Body of pancreas (tissue), 4 donors: ENCODE data around the gene HOXA13. TPM values are rescaled to one million over a fixed set of nuclear protein-coding genes. Genes with fewer than 3 reads are reported as not detected.

Experiments used
- ATAC-seq: fragments of 150-250 bp; one replicate; pipeline ENCODE4 v1.9.1; 2016
- DNase-seq, 4 donors: peaks; one replicate each; pipeline ENCODE4 v3.0.0-alpha.2; 2019
- H3K27ac ChIP-seq, 4 donors: fragments of 200-600 bp; sonication (generic); 1 replicate in 3 of 4; 2 replicates in 1 of 4; pipeline versions ENCODE4 v1.5.1 to v1.6.1; 2016 to 2019; ENCODE audit warnings: mild to moderate bottlenecking in 1 of 4, mixed read lengths in 1 of 4, moderate library complexity in 1 of 4
- H3K27me3 ChIP-seq, 2 donors: fragments of 200-600 bp; sonication (generic); one replicate each; pipeline ENCODE4 v1.6.0; 2016; ENCODE audit warnings: mild to moderate bottlenecking in 1 of 2
- H3K36me3 ChIP-seq, 2 donors: fragments of 200-600 bp; sonication (generic); replicated peaks in 1 of 2; 2 replicates each; pipeline ENCODE4 v1.5.1; 2016; ENCODE audit warnings: low read depth in 2 of 2; ENCODE audit not compliant: insufficient read depth in 1 of 2
- H3K4me1 ChIP-seq: fragments of 200-600 bp; sonication (generic); one replicate; pipeline ENCODE4 v1.6.0; 2016
- H3K4me3 ChIP-seq, 2 donors: fragments of 200-600 bp; sonication (generic); 1 replicate in 1 of 2; 2 replicates in 1 of 2; pipeline ENCODE4 v1.5.1; 2016 to 2019
- H3K9me3 ChIP-seq, 3 donors: fragments of 200-600 bp; sonication (generic); 1 replicate in 2 of 3; 2 replicates in 1 of 3; pipeline ENCODE4 v1.5.1; 2016
- POLR2A ChIP-seq, 3 donors: fragments of 450-650 bp; IDR thresholded peaks; one replicate each; pipeline ENCODE4 v1.6.1; 2016; ENCODE audit warnings: antibody characterized with exemption in 3 of 3, mild to moderate bottlenecking in 2 of 3
- WGBS, 2 donors: methylation state at CpG; one replicate each; pipeline ENCODE4 v1.1.5; 2017; 5-methylcytosine and 5-hydroxymethylcytosine counted together
- intact Hi-C: fragments of 100-400 bp; cut with DNase I; formaldehyde crosslinking; loops from one replicate; pipeline ENCODE4 v1.15.1; 2023
- total RNA-seq, 2 donors: library from RNA; depleted of rRNA; stranded (reverse); fragments of >200 nt; gene quantifications; one replicate each; pipeline ENCODE4 v1.1.0, GENCODE V29; 2016
- TF ChIP-seq, protein P1 (sequence below), 7 experiments: fragments of 450-650 bp in 4 of 7; fragments of 200-600 bp in 3 of 7; sonication (generic) in 3 of 7; IDR thresholded peaks; one replicate each; pipeline ENCODE4 v1.5.1; 2016 to 2019; ENCODE audit warnings: antibody characterized with exemption in 7 of 7

Gene HOXA13
- total RNA-seq, 2 donors from 2014 or later = not detected

DNA sequence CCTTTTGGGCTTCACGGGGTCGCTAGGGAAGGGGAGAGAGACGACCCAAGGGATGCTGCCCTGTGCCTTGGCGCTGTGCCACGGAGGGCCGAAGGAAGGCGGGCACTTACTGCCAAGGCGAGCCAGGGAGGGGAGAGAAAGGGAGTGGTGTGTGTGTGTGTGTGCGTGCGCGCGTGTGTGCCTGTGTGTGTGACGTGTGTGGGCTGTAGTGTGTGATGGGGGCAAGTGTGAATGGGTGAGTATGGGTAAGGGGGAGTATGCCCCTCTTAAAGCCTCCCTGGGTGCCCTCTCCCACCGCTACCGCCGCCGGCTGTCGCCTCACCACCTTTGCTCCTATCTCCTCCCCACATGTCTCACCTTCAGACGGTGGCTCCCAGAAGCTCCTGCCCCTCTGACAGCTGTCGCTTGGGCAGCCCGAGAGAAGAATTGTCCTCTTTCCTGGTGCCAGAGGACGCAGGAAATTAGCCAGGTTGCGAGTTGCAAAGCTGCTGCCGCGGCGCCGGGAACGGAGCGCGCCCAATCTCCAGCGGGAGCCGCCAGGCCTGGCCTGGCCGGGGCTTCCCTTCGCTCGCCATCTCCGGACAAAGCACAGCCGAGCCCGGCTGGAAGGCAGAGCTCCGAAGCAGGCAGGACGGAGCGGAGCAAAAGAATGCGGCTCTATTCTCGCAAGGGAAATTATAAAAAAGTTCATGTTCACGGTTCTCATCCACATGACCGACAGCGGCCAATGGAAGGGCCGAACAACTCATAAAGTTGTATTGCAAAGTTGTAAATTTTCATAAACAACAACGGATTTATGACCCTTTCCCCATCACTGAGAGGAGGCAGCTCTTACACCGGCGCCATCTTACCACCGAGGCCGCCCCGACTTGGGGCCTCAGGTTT is 47.7 kb downstream of the HOXA13 start, which contains the start of gene HOXA3:
Gene HOXA3 (minus strand): TSS at position 653 of the 885 bp plus-strand sequence. CDS start 41,943 bp downstream, outside the sequence.
- H3K4me1 ChIP-seq = peaks cover 46% of the 10 kb centered on the region
- peaks cover 0 to 76% of the 10 kb centered on the region in 2 donors for H3K27me3 ChIP-seq
- intact Hi-C loops = no loop called here
- H3K27ac ChIP-seq = no peak within 1 kb of the TSS
- ATAC-seq (no peak), DNase-seq (peak in 2 of 4 donors; percentile 1 to 16)
- WGBS, 2 donors = 3 to 9% methylated on average over 44 to 53 of the region's 53 CpGs
- no peak within 1 kb of the TSS for H3K4me3 ChIP-seq
- no peaks in the 10 kb centered on the region for H3K9me3 ChIP-seq
- no peak for TF ChIP-seq POLR2A (IDR thresholded peaks at IDR 0.05)
- H3K36me3 ChIP-seq = no peaks in the 10 kb centered on the region

DNA sequence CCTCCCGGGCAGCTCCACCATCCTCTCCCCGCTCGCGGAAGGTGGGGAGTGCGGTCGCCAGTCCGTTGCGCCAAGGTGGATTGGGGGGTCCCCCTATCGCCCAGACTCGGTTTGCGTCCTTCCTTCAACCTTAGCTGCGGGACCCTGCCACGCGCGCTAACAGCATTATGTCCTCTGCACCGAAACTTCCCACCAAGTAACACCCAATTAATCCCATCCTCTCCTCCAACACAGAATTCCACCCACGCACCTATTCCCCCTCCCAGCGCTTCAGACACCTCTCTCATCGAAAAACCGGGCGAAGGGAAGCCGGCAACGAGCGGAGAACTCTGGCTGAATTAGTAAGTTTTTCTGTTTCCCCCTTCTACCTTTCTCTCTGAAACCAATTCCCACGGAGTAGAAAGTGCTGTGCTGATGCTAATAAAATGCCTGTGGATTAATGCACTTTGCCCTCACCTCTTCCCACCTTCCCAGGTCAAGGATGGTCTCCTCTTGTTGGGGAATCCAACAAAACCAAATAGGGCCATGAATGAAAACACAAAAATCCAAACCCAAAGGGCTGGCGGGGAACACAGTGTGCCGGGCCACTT is 48.5 kb downstream of the HOXA13 start:
- H3K4me1 ChIP-seq = peaks cover 44% of the 10 kb centered on the region
- DNase-seq = peak in 1 of 4 donors; percentile 1
- intact Hi-C loops = no loop called here
- peaks cover 0 to 72% of the 10 kb centered on the region in 2 donors for H3K27me3 ChIP-seq
- no peak overlapping the region for H3K4me3 ChIP-seq
- ATAC-seq = no peak
- 3 to 12% methylated on average over 18 to 27 of the region's 27 CpGs for WGBS, 2 donors
- H3K9me3 ChIP-seq = no peaks in the 10 kb centered on the region
- TF ChIP-seq POLR2A (IDR thresholded peaks at IDR 0.05) = no peak
- TF ChIP-seq, protein P1, sequence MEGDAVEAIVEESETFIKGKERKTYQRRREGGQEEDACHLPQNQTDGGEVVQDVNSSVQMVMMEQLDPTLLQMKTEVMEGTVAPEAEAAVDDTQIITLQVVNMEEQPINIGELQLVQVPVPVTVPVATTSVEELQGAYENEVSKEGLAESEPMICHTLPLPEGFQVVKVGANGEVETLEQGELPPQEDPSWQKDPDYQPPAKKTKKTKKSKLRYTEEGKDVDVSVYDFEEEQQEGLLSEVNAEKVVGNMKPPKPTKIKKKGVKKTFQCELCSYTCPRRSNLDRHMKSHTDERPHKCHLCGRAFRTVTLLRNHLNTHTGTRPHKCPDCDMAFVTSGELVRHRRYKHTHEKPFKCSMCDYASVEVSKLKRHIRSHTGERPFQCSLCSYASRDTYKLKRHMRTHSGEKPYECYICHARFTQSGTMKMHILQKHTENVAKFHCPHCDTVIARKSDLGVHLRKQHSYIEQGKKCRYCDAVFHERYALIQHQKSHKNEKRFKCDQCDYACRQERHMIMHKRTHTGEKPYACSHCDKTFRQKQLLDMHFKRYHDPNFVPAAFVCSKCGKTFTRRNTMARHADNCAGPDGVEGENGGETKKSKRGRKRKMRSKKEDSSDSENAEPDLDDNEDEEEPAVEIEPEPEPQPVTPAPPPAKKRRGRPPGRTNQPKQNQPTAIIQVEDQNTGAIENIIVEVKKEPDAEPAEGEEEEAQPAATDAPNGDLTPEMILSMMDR (IDR thresholded peaks at IDR 0.05) = no peak
- no peaks in the 10 kb centered on the region for H3K36me3 ChIP-seq
- no peak overlapping the region for H3K27ac ChIP-seq

DNA sequence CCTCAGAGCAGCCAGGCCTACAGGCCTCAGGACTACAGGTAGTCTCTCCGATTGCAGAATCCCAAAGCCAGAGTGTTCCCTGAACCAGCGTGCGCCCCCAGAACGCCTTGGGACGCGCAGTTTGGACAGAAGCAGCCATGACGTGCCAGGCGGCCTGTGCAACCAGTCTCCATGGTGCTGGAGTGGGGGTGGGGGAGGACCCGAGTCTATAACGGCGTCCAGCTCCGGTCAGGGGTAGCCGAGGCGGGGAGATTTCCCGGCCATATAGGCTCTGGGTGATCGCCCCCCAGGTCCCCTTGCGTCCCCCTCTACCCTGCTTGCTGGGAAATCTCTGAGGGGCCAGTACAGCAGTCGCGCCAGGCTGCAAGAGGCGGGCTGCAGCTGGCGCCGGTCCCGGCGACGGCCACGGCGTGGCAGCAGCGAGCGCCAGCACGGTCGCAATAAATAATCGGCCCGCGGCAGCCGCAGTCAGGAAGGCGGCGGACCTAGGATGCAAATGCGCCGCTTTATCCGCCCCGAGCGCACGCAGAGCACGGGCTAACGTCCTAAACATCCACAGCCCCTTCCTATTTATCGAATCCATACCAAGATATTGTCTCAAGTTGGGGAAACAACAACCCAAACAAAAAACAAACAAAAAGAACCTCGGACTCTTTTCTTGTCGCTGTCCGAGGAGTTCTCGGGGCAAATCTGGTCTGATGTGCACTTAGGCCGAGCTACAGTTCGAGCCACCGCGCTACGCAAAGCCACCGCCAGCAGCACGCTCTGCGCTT is 49.1 kb downstream of the HOXA13 start:
- Histone ChIP-seq H3K27me3 (peaks cover 0 to 72% of the 10 kb centered on the region in 2 donors), H3K4me3 (no peak overlapping the region), H3K36me3 (no peaks in the 10 kb centered on the region), H3K27ac (no peak overlapping the region), H3K4me1 (peaks cover 37% of the 10 kb centered on the region), H3K9me3 (no peaks in the 10 kb centered on the region)
- TF ChIP-seq, protein P1 (IDR thresholded peaks at IDR 0.05) = peak; percentile 69 to 86 (median 75)
- TF ChIP-seq POLR2A (IDR thresholded peaks at IDR 0.05) = no peak
- intact Hi-C loops = no loop called here
- ATAC-seq (peak; percentile 83), DNase-seq (peak; percentile 55 to 74 (median 64))
- WGBS, 2 donors = 2% methylated on average over 43 to 58 of the region's 58 CpGs

DNA sequence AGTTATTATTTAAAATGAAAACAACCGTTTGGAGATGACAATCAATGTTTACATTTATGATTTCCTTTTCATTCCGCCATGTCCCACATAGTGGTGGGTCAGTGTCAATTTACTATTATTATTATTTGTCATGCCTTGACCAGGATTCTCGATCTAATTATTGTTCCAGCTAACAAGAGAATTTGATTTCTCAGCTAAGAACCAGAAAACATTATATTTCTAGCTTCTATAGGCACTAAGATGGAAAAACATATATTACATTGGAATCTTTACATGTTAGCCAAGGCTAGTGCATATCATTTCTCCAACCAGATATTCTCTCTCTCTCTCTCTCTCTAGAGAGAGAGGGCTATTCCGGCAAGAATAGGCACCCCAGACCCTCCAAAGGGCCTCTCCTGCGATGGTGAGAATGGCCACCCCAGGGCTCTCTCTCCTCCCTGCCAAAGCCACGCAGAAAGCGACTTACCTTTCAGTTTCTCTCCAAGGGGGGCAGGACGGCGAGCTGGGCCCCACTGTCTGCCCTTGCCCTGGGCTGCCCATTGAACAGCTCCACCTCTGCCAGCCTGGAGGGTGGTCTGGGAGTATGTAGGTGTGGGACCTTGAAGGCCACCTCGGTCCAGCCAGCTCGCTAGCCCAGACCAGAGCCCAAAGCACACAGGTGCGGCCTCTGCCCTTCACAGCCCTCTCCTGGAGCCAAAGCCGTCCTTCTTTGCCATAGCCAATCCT is 49.9 kb downstream of the HOXA13 start:
- no peak overlapping the region for H3K4me3 ChIP-seq
- TF ChIP-seq, protein P1 (IDR thresholded peaks at IDR 0.05) = no peak
- no peak for TF ChIP-seq POLR2A (IDR thresholded peaks at IDR 0.05)
- peaks cover 36% of the 10 kb centered on the region for H3K4me1 ChIP-seq
- ATAC-seq (no peak), DNase-seq (peak in 2 of 4 donors; percentile 10 to 11)
- H3K27me3 ChIP-seq = peaks cover 0 to 76% of the 10 kb centered on the region in 2 donors
- no peak overlapping the region for H3K27ac ChIP-seq
- WGBS, 2 donors = 25 to 44% methylated on average over 13 of the region's 13 CpGs
- no peaks in the 10 kb centered on the region for H3K36me3 ChIP-seq
- intact Hi-C loops = no loop called here
- H3K9me3 ChIP-seq = no peaks in the 10 kb centered on the region
